HEK293 (cell line): ENCODE results near the gene NR3C2.

Experiments used
- CTCF ChIA-PET: fragments of 350-600 bp; formaldehyde crosslinking; extraction: SDS; loops from one replicate; lab custom pipeline; 2021; ENCODE audit warnings: antibody characterized with exemption; lab: Yijun Ruan, JAX
- POLR2A ChIA-PET: fragments of 300-600 bp; formaldehyde crosslinking; extraction: SDS; loops from one replicate; lab custom pipeline; 2020; ENCODE audit warnings: antibody characterized with exemption, inconsistent platforms; lab: Yijun Ruan, JAX
- H3K27ac ChIP-seq: fragments of 200-500 bp; sonication (Bioruptor generic); 2 replicates; pipeline ENCODE4 v1.5.1; 2014; ENCODE audit warnings: low read depth, low read length, control low read depth, inconsistent platforms; ENCODE audit errors: extremely low read depth
- H3K36me3 ChIP-seq, 2 experiments: fragments of 200-500 bp in 1 of 2; sonication (Bioruptor generic) in 1 of 2; 1 replicate in 1 of 2; 2 replicates in 1 of 2; pipeline ENCODE4 v1.5.1; 2014 to 2017; ENCODE audit warnings: inconsistent platforms in 2 of 2, low read length in 2 of 2; ENCODE audit not compliant: control insufficient read depth in 2 of 2, insufficient read depth in 1 of 2
- H3K4me1 ChIP-seq: fragments of 200-500 bp; sonication (Bioruptor generic); 2 replicates; pipeline ENCODE4 v1.5.1; 2014; ENCODE audit warnings: mild to moderate bottlenecking, low read length, inconsistent platforms; ENCODE audit not compliant: control insufficient read depth, insufficient read depth
- H3K4me3 ChIP-seq: 2 replicates; pipeline ENCODE4 v1.5.1; 2011; ENCODE audit warnings: low read depth, mild to moderate bottlenecking, control low read depth, low read length, moderate library complexity
- H3K9me3 ChIP-seq: fragments of 200-500 bp; sonication (Bioruptor generic); 2 replicates; pipeline ENCODE4 v1.5.1; 2014; ENCODE audit warnings: low read depth, low read length, inconsistent platforms; ENCODE audit not compliant: control insufficient read depth, insufficient read depth
- FEZF1 ChIP-seq: fragments of 450-650 bp; formaldehyde crosslinking; IDR thresholded peaks from 2 replicates; pipeline ENCODE4 v1.5.1; 2016; ENCODE audit warnings: missing biosample characterization, missing genetic modification characterization
- GLIS1 ChIP-seq: fragments of 450-650 bp; formaldehyde crosslinking; IDR thresholded peaks from 2 replicates; pipeline ENCODE4 v1.5.1; 2016; ENCODE audit warnings: missing biosample characterization, missing genetic modification characterization
- OSR2 ChIP-seq: fragments of 450-650 bp; formaldehyde crosslinking; IDR thresholded peaks from 2 replicates; pipeline ENCODE4 v1.5.1; 2016; ENCODE audit warnings: missing biosample characterization, missing genetic modification characterization
- RBAK ChIP-seq: fragments of 450-650 bp; formaldehyde crosslinking; IDR thresholded peaks from 2 replicates; pipeline ENCODE4 v1.5.1; 2016; ENCODE audit warnings: missing biosample characterization, missing genetic modification characterization
- SCRT1 ChIP-seq: fragments of 450-650 bp; formaldehyde crosslinking; IDR thresholded peaks from 2 replicates; pipeline ENCODE4 v1.5.1; 2016; ENCODE audit warnings: missing biosample characterization, missing genetic modification characterization, borderline replicate concordance
- ZNF169 ChIP-seq: fragments of 450-650 bp; formaldehyde crosslinking; IDR thresholded peaks from 2 replicates; pipeline ENCODE4 v1.5.1; 2016; ENCODE audit warnings: missing biosample characterization, missing genetic modification characterization
- ZNF2 ChIP-seq: fragments of 450-650 bp; formaldehyde crosslinking; IDR thresholded peaks from 2 replicates; pipeline ENCODE4 v1.5.1; 2016; ENCODE audit warnings: missing biosample characterization, missing genetic modification characterization
- ZNF394 ChIP-seq: fragments of 450-650 bp; formaldehyde crosslinking; IDR thresholded peaks from 2 replicates; pipeline ENCODE4 v1.5.1; 2016; ENCODE audit warnings: missing biosample characterization, missing genetic modification characterization, mild to moderate bottlenecking, moderate library complexity, borderline replicate concordance
- ZNF555 ChIP-seq: fragments of 450-650 bp; formaldehyde crosslinking; conservative IDR thresholded peaks from 2 replicates; pipeline ENCODE4 v1.5.1; 2017; ENCODE audit warnings: missing biosample characterization, mild to moderate bottlenecking, missing genetic modification characterization, inconsistent platforms
- ZNF626 ChIP-seq: fragments of 450-650 bp; sonication (Bioruptor Pico); formaldehyde crosslinking; IDR thresholded peaks from 2 replicates; pipeline ENCODE4 v1.5.1; 2018; ENCODE audit warnings: missing biosample characterization, missing genetic modification characterization, inconsistent platforms
- ZNF629 ChIP-seq: fragments of 450-650 bp; formaldehyde crosslinking; IDR thresholded peaks from 2 replicates; pipeline ENCODE4 v1.5.1; 2017; ENCODE audit warnings: missing biosample characterization, missing genetic modification characterization
- ZNF843 ChIP-seq: fragments of 450-650 bp; formaldehyde crosslinking; IDR thresholded peaks from 2 replicates; pipeline ENCODE4 v1.5.1; 2016; ENCODE audit warnings: missing biosample characterization, missing genetic modification characterization
- ZXDB ChIP-seq: fragments of 450-650 bp; formaldehyde crosslinking; IDR thresholded peaks from 2 replicates; pipeline ENCODE4 v1.5.1; 2016; ENCODE audit warnings: missing biosample characterization, missing genetic modification characterization
- TF ChIP-seq, protein P1 (sequence below): fragments of 450-650 bp; formaldehyde crosslinking; IDR thresholded peaks from 2 replicates; pipeline ENCODE4; 2016; ENCODE audit warnings: missing biosample characterization, missing genetic modification characterization
- TF ChIP-seq, protein P2 (sequence below): fragments of 450-650 bp; formaldehyde crosslinking; IDR thresholded peaks from 2 replicates; pipeline ENCODE4 v1.5.1; 2016; ENCODE audit warnings: missing biosample characterization, missing genetic modification characterization
- TF ChIP-seq, protein P3 (sequence below): fragments of 450-650 bp; formaldehyde crosslinking; IDR thresholded peaks from 2 replicates; pipeline ENCODE4 v1.5.1; 2016; ENCODE audit warnings: missing biosample characterization, missing genetic modification characterization
- TF ChIP-seq, protein P4 (sequence below): fragments of 450-650 bp; formaldehyde crosslinking; IDR thresholded peaks from 2 replicates; pipeline ENCODE4 v1.5.1; 2016; ENCODE audit warnings: missing biosample characterization, missing genetic modification characterization, low read depth
- TF ChIP-seq, protein P5 (sequence below): fragments of 450-650 bp; formaldehyde crosslinking; IDR thresholded peaks from 2 replicates; pipeline ENCODE4 v1.5.1; 2017; ENCODE audit warnings: missing biosample characterization, missing genetic modification characterization
- TF ChIP-seq, protein P6 (sequence below): fragments of 450-650 bp; formaldehyde crosslinking; IDR thresholded peaks from 2 replicates; pipeline ENCODE4 v1.5.1; 2016; ENCODE audit warnings: missing biosample characterization, missing genetic modification characterization

Gene NR3C2

DNA sequence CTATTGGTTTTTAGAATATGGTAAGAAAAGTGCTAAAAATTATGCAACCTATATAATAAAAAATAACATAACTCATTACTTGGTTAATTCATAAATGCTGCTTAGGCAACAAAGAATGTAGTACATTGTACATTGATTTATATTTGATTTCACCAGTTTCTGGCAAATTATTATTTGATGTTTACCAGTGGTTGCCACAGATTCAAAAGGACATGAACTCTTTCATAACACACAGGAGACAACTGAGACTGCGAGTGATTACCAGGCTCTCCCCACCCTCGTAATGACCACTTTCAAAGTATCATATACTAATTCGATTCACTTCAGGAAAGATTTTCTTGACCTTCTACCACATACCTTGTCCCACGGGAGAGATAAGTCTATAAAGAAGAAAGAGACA is 158.5 kb downstream of the NR3C2 start (continued):
- TF ChIP-seq, protein P1, sequence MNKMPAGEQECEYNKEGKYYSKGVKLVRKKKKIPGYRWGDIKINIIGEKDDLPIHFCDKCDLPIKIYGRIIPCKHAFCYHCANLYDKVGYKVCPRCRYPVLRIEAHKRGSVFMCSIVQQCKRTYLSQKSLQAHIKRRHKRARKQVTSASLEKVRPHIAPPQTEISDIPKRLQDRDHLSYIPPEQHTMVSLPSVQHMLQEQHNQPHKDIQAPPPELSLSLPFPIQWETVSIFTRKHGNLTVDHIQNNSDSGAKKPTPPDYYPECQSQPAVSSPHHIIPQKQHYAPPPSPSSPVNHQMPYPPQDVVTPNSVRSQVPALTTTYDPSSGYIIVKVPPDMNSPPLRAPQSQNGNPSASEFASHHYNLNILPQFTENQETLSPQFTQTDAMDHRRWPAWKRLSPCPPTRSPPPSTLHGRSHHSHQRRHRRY (tag by site-specific recombination): no peak
- no peak for TF ChIP-seq ZNF626 (tag by site-specific recombination)
- TF ChIP-seq, all 188 proteins: peak for 0

DNA sequence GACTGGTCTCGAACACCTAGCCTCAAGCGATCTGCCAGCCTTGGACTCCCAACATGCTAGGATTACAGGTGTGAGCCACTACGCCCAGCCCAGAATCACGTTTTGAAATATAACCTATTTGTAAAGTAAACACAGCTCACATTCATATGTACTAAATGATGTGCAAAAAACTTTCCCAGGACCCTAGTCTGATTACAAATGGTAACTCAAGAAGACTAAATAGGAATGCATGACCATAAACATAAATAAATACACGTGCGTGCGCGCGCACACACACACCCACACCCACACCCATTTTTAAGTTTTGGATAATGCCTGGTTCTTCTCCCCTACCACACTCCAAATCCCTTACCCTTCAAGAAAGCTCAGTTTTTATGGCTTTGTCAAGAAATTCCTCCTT is 163.9 kb downstream of the NR3C2 start:
- TF ChIP-seq RBAK (tag by site-specific recombination): no peak
- Histone ChIP-seq H3K4me3 (no peak overlapping the region), H3K9me3 (no peaks in the 10 kb centered on the region), H3K27ac (no peak overlapping the region), H3K36me3 (no peaks in the 10 kb centered on the region), H3K4me1 (peaks cover 17% of the 10 kb centered on the region)
- CTCF ChIA-PET: interaction anchor here (0.6 kb wide), 1 partner anchor 1496 kb away, joined by 3 read pairs; no protein-coding TSS in a partner anchor
- POLR2A ChIA-PET: no interaction called here

DNA sequence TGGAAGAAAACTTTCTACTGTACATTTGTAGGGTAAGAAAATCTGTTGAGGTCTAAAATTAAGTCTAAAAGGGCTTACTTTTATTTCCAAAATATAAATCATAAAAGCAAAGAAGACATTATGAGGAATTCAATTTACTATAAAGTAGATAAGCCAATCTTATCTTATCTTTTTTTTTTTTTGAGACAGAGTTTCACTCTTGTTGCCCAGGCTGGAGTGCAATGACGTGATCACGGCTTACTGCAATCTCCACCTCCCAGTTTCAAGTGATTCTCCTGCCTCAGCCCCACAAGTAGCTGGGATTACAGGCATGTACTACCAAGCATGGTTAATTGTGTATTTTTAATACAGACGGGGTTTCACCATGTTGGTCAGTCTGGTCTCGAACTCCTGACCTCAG is 166.9 kb downstream of the NR3C2 start:
- Histone ChIP-seq H3K9me3 (no peaks in the 10 kb centered on the region), H3K4me1 (peaks cover 9% of the 10 kb centered on the region), H3K4me3 (no peak overlapping the region), H3K27ac (no peak overlapping the region), H3K36me3 (no peaks in the 10 kb centered on the region)
- POLR2A ChIA-PET: no interaction called here
- CTCF ChIA-PET: no interaction called here
- TF ChIP-seq, protein P2, sequence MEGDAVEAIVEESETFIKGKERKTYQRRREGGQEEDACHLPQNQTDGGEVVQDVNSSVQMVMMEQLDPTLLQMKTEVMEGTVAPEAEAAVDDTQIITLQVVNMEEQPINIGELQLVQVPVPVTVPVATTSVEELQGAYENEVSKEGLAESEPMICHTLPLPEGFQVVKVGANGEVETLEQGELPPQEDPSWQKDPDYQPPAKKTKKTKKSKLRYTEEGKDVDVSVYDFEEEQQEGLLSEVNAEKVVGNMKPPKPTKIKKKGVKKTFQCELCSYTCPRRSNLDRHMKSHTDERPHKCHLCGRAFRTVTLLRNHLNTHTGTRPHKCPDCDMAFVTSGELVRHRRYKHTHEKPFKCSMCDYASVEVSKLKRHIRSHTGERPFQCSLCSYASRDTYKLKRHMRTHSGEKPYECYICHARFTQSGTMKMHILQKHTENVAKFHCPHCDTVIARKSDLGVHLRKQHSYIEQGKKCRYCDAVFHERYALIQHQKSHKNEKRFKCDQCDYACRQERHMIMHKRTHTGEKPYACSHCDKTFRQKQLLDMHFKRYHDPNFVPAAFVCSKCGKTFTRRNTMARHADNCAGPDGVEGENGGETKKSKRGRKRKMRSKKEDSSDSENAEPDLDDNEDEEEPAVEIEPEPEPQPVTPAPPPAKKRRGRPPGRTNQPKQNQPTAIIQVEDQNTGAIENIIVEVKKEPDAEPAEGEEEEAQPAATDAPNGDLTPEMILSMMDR (tag by site-specific recombination): no peak
- TF ChIP-seq, protein P3, sequence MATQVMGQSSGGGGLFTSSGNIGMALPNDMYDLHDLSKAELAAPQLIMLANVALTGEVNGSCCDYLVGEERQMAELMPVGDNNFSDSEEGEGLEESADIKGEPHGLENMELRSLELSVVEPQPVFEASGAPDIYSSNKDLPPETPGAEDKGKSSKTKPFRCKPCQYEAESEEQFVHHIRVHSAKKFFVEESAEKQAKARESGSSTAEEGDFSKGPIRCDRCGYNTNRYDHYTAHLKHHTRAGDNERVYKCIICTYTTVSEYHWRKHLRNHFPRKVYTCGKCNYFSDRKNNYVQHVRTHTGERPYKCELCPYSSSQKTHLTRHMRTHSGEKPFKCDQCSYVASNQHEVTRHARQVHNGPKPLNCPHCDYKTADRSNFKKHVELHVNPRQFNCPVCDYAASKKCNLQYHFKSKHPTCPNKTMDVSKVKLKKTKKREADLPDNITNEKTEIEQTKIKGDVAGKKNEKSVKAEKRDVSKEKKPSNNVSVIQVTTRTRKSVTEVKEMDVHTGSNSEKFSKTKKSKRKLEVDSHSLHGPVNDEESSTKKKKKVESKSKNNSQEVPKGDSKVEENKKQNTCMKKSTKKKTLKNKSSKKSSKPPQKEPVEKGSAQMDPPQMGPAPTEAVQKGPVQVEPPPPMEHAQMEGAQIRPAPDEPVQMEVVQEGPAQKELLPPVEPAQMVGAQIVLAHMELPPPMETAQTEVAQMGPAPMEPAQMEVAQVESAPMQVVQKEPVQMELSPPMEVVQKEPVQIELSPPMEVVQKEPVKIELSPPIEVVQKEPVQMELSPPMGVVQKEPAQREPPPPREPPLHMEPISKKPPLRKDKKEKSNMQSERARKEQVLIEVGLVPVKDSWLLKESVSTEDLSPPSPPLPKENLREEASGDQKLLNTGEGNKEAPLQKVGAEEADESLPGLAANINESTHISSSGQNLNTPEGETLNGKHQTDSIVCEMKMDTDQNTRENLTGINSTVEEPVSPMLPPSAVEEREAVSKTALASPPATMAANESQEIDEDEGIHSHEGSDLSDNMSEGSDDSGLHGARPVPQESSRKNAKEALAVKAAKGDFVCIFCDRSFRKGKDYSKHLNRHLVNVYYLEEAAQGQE (tag by site-specific recombination): no peak
- TF ChIP-seq, protein P4, sequence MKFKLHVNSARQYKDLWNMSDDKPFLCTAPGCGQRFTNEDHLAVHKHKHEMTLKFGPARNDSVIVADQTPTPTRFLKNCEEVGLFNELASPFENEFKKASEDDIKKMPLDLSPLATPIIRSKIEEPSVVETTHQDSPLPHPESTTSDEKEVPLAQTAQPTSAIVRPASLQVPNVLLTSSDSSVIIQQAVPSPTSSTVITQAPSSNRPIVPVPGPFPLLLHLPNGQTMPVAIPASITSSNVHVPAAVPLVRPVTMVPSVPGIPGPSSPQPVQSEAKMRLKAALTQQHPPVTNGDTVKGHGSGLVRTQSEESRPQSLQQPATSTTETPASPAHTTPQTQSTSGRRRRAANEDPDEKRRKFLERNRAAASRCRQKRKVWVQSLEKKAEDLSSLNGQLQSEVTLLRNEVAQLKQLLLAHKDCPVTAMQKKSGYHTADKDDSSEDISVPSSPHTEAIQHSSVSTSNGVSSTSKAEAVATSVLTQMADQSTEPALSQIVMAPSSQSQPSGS (tag by site-specific recombination): peak; percentile 67
- TF ChIP-seq ZNF555 (tag by site-specific recombination) (no peak), GLIS1 (tag by site-specific recombination) (peak; percentile 18; the same call in 1 of the 2 replicates), FEZF1 (tag by site-specific recombination) (0 out of 2 replicates have a peak, but pooled peaks have one; percentile 9), ZNF843 (tag by site-specific recombination) (0 out of 2 replicates have a peak, but pooled peaks have one; percentile 45), ZXDB (tag by site-specific recombination) (peak; percentile 54), SCRT1 (tag by site-specific recombination) (peak; percentile 27; the same call in 1 of the 2 replicates), ZNF169 (no peak), ZNF394 (no peak), ZNF629 (tag by site-specific recombination) (peak; percentile 66), ZNF2 (tag by site-specific recombination) (no peak), OSR2 (tag by site-specific recombination) (peak; percentile 52)
- TF ChIP-seq, protein P5, sequence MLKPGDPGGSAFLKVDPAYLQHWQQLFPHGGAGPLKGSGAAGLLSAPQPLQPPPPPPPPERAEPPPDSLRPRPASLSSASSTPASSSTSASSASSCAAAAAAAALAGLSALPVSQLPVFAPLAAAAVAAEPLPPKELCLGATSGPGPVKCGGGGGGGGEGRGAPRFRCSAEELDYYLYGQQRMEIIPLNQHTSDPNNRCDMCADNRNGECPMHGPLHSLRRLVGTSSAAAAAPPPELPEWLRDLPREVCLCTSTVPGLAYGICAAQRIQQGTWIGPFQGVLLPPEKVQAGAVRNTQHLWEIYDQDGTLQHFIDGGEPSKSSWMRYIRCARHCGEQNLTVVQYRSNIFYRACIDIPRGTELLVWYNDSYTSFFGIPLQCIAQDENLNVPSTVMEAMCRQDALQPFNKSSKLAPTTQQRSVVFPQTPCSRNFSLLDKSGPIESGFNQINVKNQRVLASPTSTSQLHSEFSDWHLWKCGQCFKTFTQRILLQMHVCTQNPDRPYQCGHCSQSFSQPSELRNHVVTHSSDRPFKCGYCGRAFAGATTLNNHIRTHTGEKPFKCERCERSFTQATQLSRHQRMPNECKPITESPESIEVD (tag by site-specific recombination): peak; percentile 36; the same call in 1 of the 2 replicates
- TF ChIP-seq, protein P6, sequence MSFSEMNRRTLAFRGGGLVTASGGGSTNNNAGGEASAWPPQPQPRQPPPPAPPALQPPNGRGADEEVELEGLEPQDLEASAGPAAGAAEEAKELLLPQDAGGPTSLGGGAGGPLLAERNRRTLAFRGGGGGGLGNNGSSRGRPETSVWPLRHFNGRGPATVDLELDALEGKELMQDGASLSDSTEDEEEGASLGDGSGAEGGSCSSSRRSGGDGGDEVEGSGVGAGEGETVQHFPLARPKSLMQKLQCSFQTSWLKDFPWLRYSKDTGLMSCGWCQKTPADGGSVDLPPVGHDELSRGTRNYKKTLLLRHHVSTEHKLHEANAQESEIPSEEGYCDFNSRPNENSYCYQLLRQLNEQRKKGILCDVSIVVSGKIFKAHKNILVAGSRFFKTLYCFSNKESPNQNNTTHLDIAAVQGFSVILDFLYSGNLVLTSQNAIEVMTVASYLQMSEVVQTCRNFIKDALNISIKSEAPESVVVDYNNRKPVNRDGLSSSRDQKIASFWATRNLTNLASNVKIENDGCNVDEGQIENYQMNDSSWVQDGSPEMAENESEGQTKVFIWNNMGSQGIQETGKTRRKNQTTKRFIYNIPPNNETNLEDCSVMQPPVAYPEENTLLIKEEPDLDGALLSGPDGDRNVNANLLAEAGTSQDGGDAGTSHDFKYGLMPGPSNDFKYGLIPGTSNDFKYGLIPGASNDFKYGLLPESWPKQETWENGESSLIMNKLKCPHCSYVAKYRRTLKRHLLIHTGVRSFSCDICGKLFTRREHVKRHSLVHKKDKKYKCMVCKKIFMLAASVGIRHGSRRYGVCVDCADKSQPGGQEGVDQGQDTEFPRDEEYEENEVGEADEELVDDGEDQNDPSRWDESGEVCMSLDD (tag by site-specific recombination): no peak
